OCI-LY1 (cell line): ENCODE results near the gene IPO4.

Experiments used
- H2AFZ ChIP-seq: fragments of 200-600 bp; sonication (generic), shearing (Covaris generic); 2 replicates; pipeline ENCODE4 v1.6.0; 2014; ENCODE audit warnings: antibody characterized with exemption, mild to moderate bottlenecking, low read length
- H3F3A ChIP-seq: fragments of 200-600 bp; sonication (generic), shearing (Covaris generic); 2 replicates; pipeline ENCODE4 v1.6.0; 2014; ENCODE audit warnings: mild to moderate bottlenecking, antibody characterized with exemption, low read length, moderate library complexity; ENCODE audit not compliant: insufficient read depth
- H3K27ac ChIP-seq: fragments of 200-600 bp; sonication (generic); 2 replicates; pipeline ENCODE4 v1.5.1; 2014; ENCODE audit warnings: low read length, mixed run types, mild to moderate bottlenecking, low read depth; ENCODE audit not compliant: poor library complexity, severe bottlenecking
- H3K27me3 ChIP-seq: fragments of 200-600 bp; sonication (generic); 2 replicates; pipeline ENCODE4 v1.6.0; 2014; ENCODE audit warnings: antibody characterized with exemption, mild to moderate bottlenecking, low read length, moderate library complexity; ENCODE audit not compliant: insufficient read depth
- H3K36me3 ChIP-seq: fragments of 200-600 bp; sonication (generic); 2 replicates; pipeline ENCODE4 v1.6.1; 2014; ENCODE audit warnings: mild to moderate bottlenecking, antibody characterized with exemption, low read length, moderate library complexity, mixed read lengths; ENCODE audit not compliant: insufficient read depth
- H3K4me1 ChIP-seq: fragments of 200-600 bp; sonication (generic); 2 replicates; pipeline ENCODE4 v1.5.1; 2014; ENCODE audit warnings: mild to moderate bottlenecking, low read length, moderate library complexity; ENCODE audit not compliant: insufficient read depth, severe bottlenecking
- H3K4me2 ChIP-seq: fragments of 200-600 bp; sonication (generic), shearing (Covaris generic); 2 replicates; pipeline ENCODE4 v1.6.1; 2014; ENCODE audit warnings: low read length
- H3K4me3 ChIP-seq: fragments of 200-600 bp; sonication (generic); 2 replicates; pipeline ENCODE4 v1.5.1; 2014; ENCODE audit warnings: low read length, low read depth, mild to moderate bottlenecking, mixed read lengths; ENCODE audit not compliant: poor library complexity, severe bottlenecking
- H3K79me2 ChIP-seq: fragments of 200-600 bp; shearing (Covaris generic); 2 replicates; pipeline ENCODE4 v1.6.1; 2016; ENCODE audit warnings: mixed run types, low read length, mixed read lengths; ENCODE audit not compliant: insufficient read depth
- H3K9ac ChIP-seq: fragments of 200-600 bp; sonication (generic), shearing (Covaris generic); 2 replicates; pipeline ENCODE4 v1.6.1; 2014; ENCODE audit warnings: mild to moderate bottlenecking, low read length, mixed read lengths
- H3K9me2 ChIP-seq: fragments of 200-600 bp; sonication (generic), shearing (Covaris generic); 2 replicates; pipeline ENCODE4 v1.6.1; 2014; ENCODE audit warnings: low read depth, mild to moderate bottlenecking, low read length, mixed read lengths
- H3K9me3 ChIP-seq: fragments of 200-600 bp; shearing (Covaris generic); 2 replicates; pipeline ENCODE4 v1.6.1; 2014; ENCODE audit warnings: low read length, mixed read lengths
- H4K20me1 ChIP-seq: fragments of 200-600 bp; sonication (generic), shearing (Covaris generic); 2 replicates; pipeline ENCODE4 v1.6.0; 2016; ENCODE audit warnings: mild to moderate bottlenecking, low read length; ENCODE audit not compliant: insufficient read depth
- CTCF ChIP-seq: fragments of 200-600 bp; sonication (generic), shearing (Covaris generic); IDR thresholded peaks from 2 replicates; pipeline ENCODE4 v1.5.1; 2017; ENCODE audit warnings: mild to moderate bottlenecking, antibody characterized with exemption, low read length, moderate library complexity, mixed read lengths
- EZH2 ChIP-seq: fragments of 200-600 bp; sonication (generic), shearing (Covaris generic); IDR thresholded peaks from 2 replicates; pipeline ENCODE4 v1.8.0; 2017; ENCODE audit warnings: borderline replicate concordance, mixed run types, mild to moderate bottlenecking, antibody characterized with exemption, low read length, moderate library complexity, mixed read lengths

Gene IPO4

GRCh38 chr14:24234095-24235005 lies 45.7 kb upstream of the IPO4 start:
- Histone ChIP-seq H3F3A (0 out of 2 replicates have a peak, but pooled peaks cover 3% of the 10 kb centered on the region), H2AFZ (no peak overlapping the region), H3K79me2 (peaks cover 17% of the 10 kb centered on the region), H3K36me3 (peaks cover 51% of the 10 kb centered on the region), H3K9me3 (no peaks in the 10 kb centered on the region), H3K9ac (peak overlapping the region; percentile 82), H3K4me3 (no peak overlapping the region), H4K20me1 (no peaks in the 10 kb centered on the region), H3K4me1 (peaks cover 27% of the 10 kb centered on the region), H3K4me2 (peak overlapping the region; percentile 92), H3K27me3 (no peaks in the 10 kb centered on the region), H3K27ac (no peak overlapping the region), H3K9me2 (no peaks in the 10 kb centered on the region)
- TF ChIP-seq EZH2 (no peak), CTCF (no peak)

GRCh38 chr14:24233538-24233866 lies 44.9 kb upstream of the IPO4 start:
- TF ChIP-seq CTCF: no peak
- no peak for TF ChIP-seq EZH2
- no peaks in the 10 kb centered on the region for H3K9me2 ChIP-seq
- H3K36me3 ChIP-seq: peaks cover 42% of the 10 kb centered on the region
- H3K9me3 ChIP-seq: no peaks in the 10 kb centered on the region
- H3K27me3 ChIP-seq: no peaks in the 10 kb centered on the region
- H3K4me1 ChIP-seq: peaks cover 27% of the 10 kb centered on the region
- H3K4me3 ChIP-seq: peak overlapping the region; percentile 87
- H3K9ac ChIP-seq: peak overlapping the region; percentile 82
- H3K4me2 ChIP-seq: peak overlapping the region; percentile 92
- peak overlapping the region; percentile 70 for H3K27ac ChIP-seq
- no peak overlapping the region for H2AFZ ChIP-seq
- H3F3A ChIP-seq: 0 out of 2 replicates have a peak, but pooled peaks cover 3% of the 10 kb centered on the region
- peaks cover 17% of the 10 kb centered on the region for H3K79me2 ChIP-seq
- no peaks in the 10 kb centered on the region for H4K20me1 ChIP-seq

GRCh38 chr14:24232645-24233537 lies 44.3 kb upstream of the IPO4 start, which contains the start of gene GMPR2:
Gene GMPR2 (plus strand): TSS chr14:24232929. CDS start chr14:24233254, 325 bp downstream.
- H4K20me1 ChIP-seq: no peaks in the 10 kb centered on the region
- H3K4me1 ChIP-seq: peaks cover 27% of the 10 kb centered on the region
- peak within 1 kb of the TSS; percentile 82 for H3K9ac ChIP-seq
- H3K4me3 ChIP-seq: peak within 1 kb of the TSS; percentile 87
- H3F3A ChIP-seq: 0 out of 2 replicates have a peak, but pooled peaks cover 3% of the 10 kb centered on the region
- no peaks in the 10 kb centered on the region for H3K9me3 ChIP-seq
- no peaks in the 10 kb centered on the region for H3K9me2 ChIP-seq
- 0 out of 2 replicates have a peak within 1 kb of the TSS, but pooled peaks have one; percentile 73 for H2AFZ ChIP-seq
- TF ChIP-seq CTCF (no peak), EZH2 (no peak)
- peak within 1 kb of the TSS; percentile 92 for H3K4me2 ChIP-seq
- H3K27ac ChIP-seq: peak within 1 kb of the TSS; percentile 70
- no peaks in the 10 kb centered on the region for H3K27me3 ChIP-seq
- peaks cover 39% of the 10 kb centered on the region for H3K36me3 ChIP-seq
- H3K79me2 ChIP-seq: peaks cover 17% of the 10 kb centered on the region
